HUES64 (cell line): ENCODE data around the gene USP3.

Experiments used
- H3K27ac ChIP-seq: 2 replicates; pipeline ENCODE4 v1.7.0; 2013; ENCODE audit warnings: low read depth, low read length, inconsistent platforms
- H3K27me3 ChIP-seq: 2 replicates; pipeline ENCODE4 v1.6.1; 2013; ENCODE audit warnings: mild to moderate bottlenecking, low read length; ENCODE audit not compliant: insufficient read depth
- H3K36me3 ChIP-seq: 2 replicates; pipeline ENCODE4 v1.6.1; 2013; ENCODE audit warnings: mild to moderate bottlenecking, low read length; ENCODE audit not compliant: insufficient read depth
- H3K4me1 ChIP-seq: 2 replicates; pipeline ENCODE4 v1.6.1; 2013; ENCODE audit warnings: mild to moderate bottlenecking, low read length, moderate library complexity; ENCODE audit not compliant: insufficient read depth
- H3K4me3 ChIP-seq: 2 replicates; pipeline ENCODE4 v1.5.1; 2013; ENCODE audit warnings: mild to moderate bottlenecking, low read length, moderate library complexity
- H3K9ac ChIP-seq: 2 replicates; pipeline ENCODE4 v1.6.1; 2013; ENCODE audit warnings: mild to moderate bottlenecking, low read depth, low read length
- H3K9me3 ChIP-seq: 2 replicates; pipeline ENCODE4 v1.6.1; 2013; ENCODE audit warnings: low read depth, low read length; ENCODE audit not compliant: insufficient read depth
- WGBS: fragments of 150-250, 120-280 bp; methylation state at CpG from one replicate; pipeline ENCODE4 v1.1.7; 2013; ENCODE audit warnings: missing lambda C conversion rate; 5-methylcytosine and 5-hydroxymethylcytosine counted together

The USP3 gene

GRCh38 chr15:63491116-63491827 is 13.1 kb upstream of the USP3 start:
- WGBS = 84% methylated on average over 5 of the region's 5 CpGs
- H3K27me3 ChIP-seq = peaks cover 56% of the 10 kb centered on the region
- no peak overlapping the region for H3K27ac ChIP-seq
- no peak overlapping the region for H3K4me3 ChIP-seq
- peaks cover 26% of the 10 kb centered on the region for H3K4me1 ChIP-seq
- H3K36me3 ChIP-seq = no peaks in the 10 kb centered on the region
- H3K9me3 ChIP-seq = no peaks in the 10 kb centered on the region
- no peak overlapping the region for H3K9ac ChIP-seq

GRCh38 chr15:63491979-63492378 is 12.4 kb upstream of the USP3 start:
- WGBS = 94% methylated on average over 5 of the region's 6 CpGs
- Histone ChIP-seq H3K27me3 (peaks cover 63% of the 10 kb centered on the region), H3K4me3 (no peak overlapping the region), H3K9me3 (no peaks in the 10 kb centered on the region), H3K27ac (no peak overlapping the region), H3K36me3 (no peaks in the 10 kb centered on the region), H3K9ac (no peak overlapping the region), H3K4me1 (peaks cover 28% of the 10 kb centered on the region)

- H3K27ac ChIP-seq = no peak overlapping the region
- peaks cover 69% of the 10 kb centered on the region for H3K27me3 ChIP-seq
- WGBS = 82% methylated on average over 7 of the region's 8 CpGs
These were observed 11.8 kb upstream of the USP3 start for GRCh38 chr15:63492541-63493077.

GRCh38 chr15:63493436-63493835 is 11.0 kb upstream of the USP3 start:
- Histone ChIP-seq H3K27ac (no peak overlapping the region), H3K27me3 (peaks cover 70% of the 10 kb centered on the region), H3K9me3 (no peaks in the 10 kb centered on the region), H3K36me3 (no peaks in the 10 kb centered on the region), H3K9ac (no peak overlapping the region), H3K4me1 (peaks cover 28% of the 10 kb centered on the region), H3K4me3 (no peak overlapping the region)
- 68% methylated on average over 2 of the region's 2 CpGs for WGBS

More at GRCh38 chr15:63492541-63493077, 11.8 kb upstream of the USP3 start:
- H3K9me3 ChIP-seq = no peaks in the 10 kb centered on the region
- H3K4me1 ChIP-seq = peaks cover 28% of the 10 kb centered on the region
- no peak overlapping the region for H3K9ac ChIP-seq
- H3K36me3 ChIP-seq = no peaks in the 10 kb centered on the region
- no peak overlapping the region for H3K4me3 ChIP-seq

GRCh38 chr15:63494408-63494807 is 10.0 kb upstream of the USP3 start:
- WGBS = 92% methylated on average over 4 of the region's 4 CpGs
- no peak overlapping the region for H3K9ac ChIP-seq
- H3K27me3 ChIP-seq = peaks cover 76% of the 10 kb centered on the region
- H3K4me3 ChIP-seq = no peak overlapping the region
- H3K9me3 ChIP-seq = no peaks in the 10 kb centered on the region
- H3K36me3 ChIP-seq = no peaks in the 10 kb centered on the region
- H3K27ac ChIP-seq = no peak overlapping the region
- peaks cover 28% of the 10 kb centered on the region for H3K4me1 ChIP-seq

- no peaks in the 10 kb centered on the region for H3K36me3 ChIP-seq
- peaks cover 85% of the 10 kb centered on the region for H3K27me3 ChIP-seq
- 60% methylated on average over 1 of the region's 1 CpG for WGBS
- H3K4me3 ChIP-seq = no peak overlapping the region
- H3K9me3 ChIP-seq = no peaks in the 10 kb centered on the region
- no peak overlapping the region for H3K27ac ChIP-seq
- H3K9ac ChIP-seq = no peak overlapping the region
- H3K4me1 ChIP-seq = peaks cover 28% of the 10 kb centered on the region
These were observed 9.1 kb upstream of the USP3 start for GRCh38 chr15:63495343-63495742.

- no peak overlapping the region for H3K4me3 ChIP-seq
- H3K27ac ChIP-seq = no peak overlapping the region
- no peaks in the 10 kb centered on the region for H3K9me3 ChIP-seq
- 63% methylated on average over 4 of the region's 5 CpGs for WGBS
- H3K27me3 ChIP-seq = peaks cover 89% of the 10 kb centered on the region
- no peaks in the 10 kb centered on the region for H3K36me3 ChIP-seq
- H3K9ac ChIP-seq = no peak overlapping the region
- H3K4me1 ChIP-seq = peaks cover 28% of the 10 kb centered on the region
These were observed 8.5 kb upstream of the USP3 start for GRCh38 chr15:63495780-63496488.

- H3K9me3 ChIP-seq = no peaks in the 10 kb centered on the region
- no peak overlapping the region for H3K4me3 ChIP-seq
- H3K27me3 ChIP-seq = peaks cover 94% of the 10 kb centered on the region
- H3K36me3 ChIP-seq = no peaks in the 10 kb centered on the region
- no peak overlapping the region for H3K9ac ChIP-seq
- 86% methylated on average over 8 of the region's 8 CpGs for WGBS
- H3K27ac ChIP-seq = no peak overlapping the region
- peaks cover 33% of the 10 kb centered on the region for H3K4me1 ChIP-seq
These were observed 6.5 kb upstream of the USP3 start for GRCh38 chr15:63497642-63498467.

- Histone ChIP-seq H3K36me3 (no peaks in the 10 kb centered on the region), H3K4me3 (no peak overlapping the region), H3K4me1 (peaks cover 31% of the 10 kb centered on the region), H3K9ac (no peak overlapping the region), H3K27ac (no peak overlapping the region), H3K9me3 (no peaks in the 10 kb centered on the region), H3K27me3 (peaks cover 95% of the 10 kb centered on the region)
- WGBS = 91% methylated on average over 4 of the region's 6 CpGs
These were observed 5.2 kb upstream of the USP3 start for GRCh38 chr15:63499175-63499549.

- no peaks in the 10 kb centered on the region for H3K9me3 ChIP-seq
- WGBS = 90% methylated on average over 4 of the region's 4 CpGs
- no peak overlapping the region for H3K4me3 ChIP-seq
- H3K27ac ChIP-seq = no peak overlapping the region
- H3K4me1 ChIP-seq = peaks cover 26% of the 10 kb centered on the region
- no peaks in the 10 kb centered on the region for H3K36me3 ChIP-seq
- H3K9ac ChIP-seq = no peak overlapping the region
- H3K27me3 ChIP-seq = peaks cover 93% of the 10 kb centered on the region
These were observed 4.8 kb upstream of the USP3 start for GRCh38 chr15:63499611-63500010.
